ENCODE measurements around the gene JARID2. TPM values are rescaled to one million over a fixed set of nuclear protein-coding genes. Genes with fewer than 3 reads are reported as not detected.

The JARID2 gene
- polyA plus RNA-seq, 3 donors = 29.0 to 36.4 (median 30.9) TPM

GRCh38 chr6:15396808-15397207, 150.9 kb downstream of the JARID2 start:
- DNase-seq (ENCODE audit: extremely low read depth in 1 of 11, low read depth in 9 of 11, low spot score in 4 of 11) = no peak

DNA sequence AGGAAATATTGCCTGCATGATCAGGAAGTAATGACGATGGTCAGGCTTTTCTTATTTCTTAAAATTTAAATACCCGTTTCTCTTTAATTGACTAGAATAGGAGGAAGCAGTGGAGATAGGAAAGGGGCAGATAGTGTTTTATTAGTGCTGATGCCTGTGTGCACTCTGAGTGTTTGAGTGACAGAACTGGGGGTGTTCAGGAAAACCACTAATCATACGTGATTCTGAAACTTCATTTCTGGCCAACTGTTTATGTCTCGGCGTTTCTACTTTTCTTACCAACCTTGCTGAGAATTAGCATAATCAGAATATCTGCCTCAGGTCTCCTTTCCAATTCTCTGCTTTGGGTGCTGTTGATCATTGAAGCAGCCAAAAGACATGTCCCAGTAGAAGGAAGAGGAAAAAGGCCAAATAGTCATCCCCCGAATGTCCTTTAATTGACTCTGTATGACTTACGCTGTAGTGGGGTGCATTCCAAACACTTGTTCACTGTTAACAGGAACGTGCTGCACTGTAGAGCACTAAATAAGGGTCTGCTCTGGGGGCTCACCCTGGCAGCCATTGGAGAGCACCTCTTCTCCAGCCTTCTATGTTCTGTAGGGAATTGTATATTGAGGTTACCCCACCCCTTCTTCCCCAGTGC, 152.9 kb downstream of the JARID2 start:
- no peak for DNase-seq (ENCODE audit: extremely low read depth in 1 of 11, low read depth in 9 of 11, low spot score in 4 of 11)

GRCh38 chr6:15399641-15400470, 154.0 kb downstream of the JARID2 start:
- peak in 10 of 11 donors; percentile 66 to 91 (median 80) for DNase-seq (ENCODE audit: extremely low read depth in 1 of 11, low read depth in 9 of 11, low spot score in 4 of 11)

DNA sequence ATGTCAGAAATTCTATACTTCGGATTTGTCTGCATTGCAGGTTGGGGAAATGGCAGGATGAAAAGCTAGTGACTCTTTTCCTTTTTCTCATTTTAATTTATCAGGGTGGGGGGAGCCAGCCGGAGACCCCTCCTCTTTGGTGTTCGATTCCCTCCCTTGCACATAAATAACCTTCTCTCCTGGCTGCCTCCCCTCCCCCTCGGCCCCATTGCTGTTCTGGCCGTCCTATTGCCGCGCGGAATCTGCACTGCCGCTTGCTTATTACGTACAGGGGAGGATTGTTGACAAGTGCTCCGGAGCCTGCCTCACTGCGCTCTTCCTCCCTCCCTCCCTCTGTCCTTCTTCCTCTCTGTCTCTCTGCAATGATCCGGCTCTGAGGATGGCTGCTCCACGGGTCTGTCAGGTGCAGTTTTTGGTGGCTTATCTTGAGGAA, 154.7 kb downstream of the JARID2 start:
- DNase-seq (ENCODE audit: extremely low read depth in 1 of 11, low read depth in 9 of 11, low spot score in 4 of 11) = peak in 7 of 11 donors; percentile 48 to 68 (median 57)

DNA sequence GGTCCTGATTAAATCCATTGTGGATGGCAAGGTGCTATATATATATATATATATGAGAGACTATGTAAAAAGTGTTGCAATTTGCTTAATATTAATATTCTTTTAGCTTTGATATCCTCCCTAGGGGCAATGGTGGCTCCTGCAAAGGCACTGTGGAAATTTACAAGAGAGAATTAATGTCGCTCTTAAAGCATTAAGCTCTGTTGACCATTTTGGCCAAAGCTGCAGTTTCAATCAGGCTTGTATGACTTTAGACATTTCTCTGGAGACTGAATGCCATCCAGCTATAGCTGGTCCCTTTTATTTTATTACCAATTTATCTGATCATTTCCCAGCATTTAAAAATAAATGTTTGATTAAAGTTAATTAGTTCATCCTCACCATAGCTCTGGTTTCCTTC, 155.3 kb downstream of the JARID2 start:
- DNase-seq (ENCODE audit: extremely low read depth in 1 of 11, low read depth in 9 of 11, low spot score in 4 of 11) = no peak

DNA sequence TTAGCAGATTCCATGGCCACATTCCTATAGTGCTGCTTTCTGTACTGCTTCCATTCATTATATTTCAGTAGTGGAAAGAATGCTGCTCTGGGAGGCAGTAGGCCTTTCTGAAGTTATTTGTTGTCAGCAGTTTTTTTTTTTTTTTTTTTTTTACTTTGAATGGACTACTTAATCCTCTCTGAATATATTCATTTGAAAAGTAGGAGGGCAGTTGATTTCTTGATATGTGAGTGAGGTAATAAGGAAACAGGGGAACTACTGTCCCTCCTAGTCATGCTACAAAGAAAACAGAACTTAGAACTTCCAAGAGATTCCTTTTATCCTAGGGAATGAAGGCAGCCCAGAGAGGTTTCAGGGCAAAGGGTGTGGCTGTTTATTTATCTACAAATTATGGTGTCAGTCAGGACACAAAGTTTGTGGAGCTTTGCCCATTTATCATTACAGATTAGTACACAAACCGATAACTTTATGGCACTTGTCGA, 155.9 kb downstream of the JARID2 start:
- DNase-seq (ENCODE audit: extremely low read depth in 1 of 11, low read depth in 9 of 11, low spot score in 4 of 11) = no peak

- DNase-seq (ENCODE audit: extremely low read depth in 1 of 11, low read depth in 9 of 11, low spot score in 4 of 11) = no peak
These were observed 156.7 kb downstream of the JARID2 start for GRCh38 chr6:15402406-15403045.

- no peak for DNase-seq (ENCODE audit: extremely low read depth in 1 of 11, low read depth in 9 of 11, low spot score in 4 of 11)
These were observed 157.4 kb downstream of the JARID2 start for GRCh38 chr6:15403094-15403755.

DNA sequence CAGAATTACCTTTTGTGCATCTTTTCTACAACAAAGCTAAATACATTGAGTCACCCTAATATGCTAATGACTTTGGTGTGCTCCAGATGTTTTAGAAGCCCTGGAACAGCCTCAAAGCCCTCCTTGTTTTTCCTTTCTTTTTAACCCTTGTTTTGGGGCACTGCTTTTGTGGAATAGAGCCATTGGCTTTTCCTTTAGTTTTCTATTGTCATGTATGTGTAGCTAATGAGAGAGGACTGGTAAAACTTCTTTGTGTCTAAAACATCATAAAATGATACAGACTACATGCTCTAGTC, 158.8 kb downstream of the JARID2 start:
- no peak for DNase-seq (ENCODE audit: extremely low read depth in 1 of 11, low read depth in 9 of 11, low spot score in 4 of 11)

- no peak for DNase-seq (ENCODE audit: extremely low read depth in 1 of 11, low read depth in 9 of 11, low spot score in 4 of 11)
These were observed 159.5 kb downstream of the JARID2 start for GRCh38 chr6:15405129-15406068.

DNA sequence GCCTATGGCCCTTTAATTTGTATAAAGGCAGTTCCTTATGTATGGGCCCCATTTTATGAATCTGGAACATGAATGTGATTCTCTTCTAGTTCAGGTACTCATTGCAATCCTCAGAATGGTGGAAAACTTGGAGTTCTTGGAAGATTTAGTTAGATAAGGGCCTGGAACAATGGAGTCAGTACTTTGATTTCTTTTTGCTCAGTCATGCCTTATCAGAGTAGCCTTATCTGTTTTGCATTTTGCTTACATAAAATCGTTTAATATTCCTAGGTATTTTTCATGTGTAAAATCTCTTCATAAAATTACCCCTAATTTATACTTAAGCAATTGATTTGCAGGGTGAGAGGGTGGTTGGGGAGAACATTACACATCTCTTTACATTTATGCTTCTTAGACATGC, 160.6 kb downstream of the JARID2 start:
- no peak for DNase-seq (ENCODE audit: extremely low read depth in 1 of 11, low read depth in 9 of 11, low spot score in 4 of 11)

DNA sequence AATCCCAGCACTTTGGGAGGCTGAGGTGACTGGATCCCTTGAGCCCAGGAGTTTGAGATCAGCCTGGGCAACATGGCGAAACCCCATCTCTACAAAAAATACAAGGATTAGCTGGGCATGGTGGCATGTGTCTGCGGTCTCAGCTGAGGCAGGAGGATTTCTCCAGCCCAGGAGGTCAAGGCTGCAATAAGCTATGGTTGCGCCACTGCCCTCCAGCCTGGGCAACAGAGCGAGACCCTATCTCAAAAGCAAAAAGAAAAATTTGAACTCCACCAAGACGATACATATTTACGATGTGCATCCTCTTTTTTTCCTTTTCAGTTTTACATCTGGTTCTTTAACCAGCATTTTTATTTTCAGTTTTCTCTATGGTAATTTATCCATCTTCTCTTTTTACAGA, 162.1 kb downstream of the JARID2 start:
- DNase-seq (ENCODE audit: extremely low read depth in 1 of 11, low read depth in 9 of 11, low spot score in 4 of 11) = no peak

DNA sequence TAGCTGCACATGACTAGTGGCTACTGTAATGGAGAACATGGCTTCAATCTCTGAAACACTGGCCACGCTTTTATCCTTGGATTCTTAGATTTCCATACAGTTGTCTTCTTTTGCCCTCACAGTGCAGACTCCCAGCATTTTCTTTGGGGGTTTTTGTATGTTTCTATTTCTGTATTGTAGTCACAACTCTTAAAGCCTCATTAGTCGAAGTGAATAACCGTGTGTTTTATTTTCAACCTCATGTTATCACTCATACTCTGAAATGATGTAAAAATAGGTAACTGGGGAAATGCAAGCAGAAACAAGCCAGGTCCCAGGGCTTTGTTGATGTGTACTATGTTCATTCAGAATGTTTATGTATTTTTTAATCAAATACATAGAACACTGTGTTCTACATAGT, 162.9 kb downstream of the JARID2 start:
- DNase-seq (ENCODE audit: extremely low read depth in 1 of 11, low read depth in 9 of 11, low spot score in 4 of 11) = no peak

DNA sequence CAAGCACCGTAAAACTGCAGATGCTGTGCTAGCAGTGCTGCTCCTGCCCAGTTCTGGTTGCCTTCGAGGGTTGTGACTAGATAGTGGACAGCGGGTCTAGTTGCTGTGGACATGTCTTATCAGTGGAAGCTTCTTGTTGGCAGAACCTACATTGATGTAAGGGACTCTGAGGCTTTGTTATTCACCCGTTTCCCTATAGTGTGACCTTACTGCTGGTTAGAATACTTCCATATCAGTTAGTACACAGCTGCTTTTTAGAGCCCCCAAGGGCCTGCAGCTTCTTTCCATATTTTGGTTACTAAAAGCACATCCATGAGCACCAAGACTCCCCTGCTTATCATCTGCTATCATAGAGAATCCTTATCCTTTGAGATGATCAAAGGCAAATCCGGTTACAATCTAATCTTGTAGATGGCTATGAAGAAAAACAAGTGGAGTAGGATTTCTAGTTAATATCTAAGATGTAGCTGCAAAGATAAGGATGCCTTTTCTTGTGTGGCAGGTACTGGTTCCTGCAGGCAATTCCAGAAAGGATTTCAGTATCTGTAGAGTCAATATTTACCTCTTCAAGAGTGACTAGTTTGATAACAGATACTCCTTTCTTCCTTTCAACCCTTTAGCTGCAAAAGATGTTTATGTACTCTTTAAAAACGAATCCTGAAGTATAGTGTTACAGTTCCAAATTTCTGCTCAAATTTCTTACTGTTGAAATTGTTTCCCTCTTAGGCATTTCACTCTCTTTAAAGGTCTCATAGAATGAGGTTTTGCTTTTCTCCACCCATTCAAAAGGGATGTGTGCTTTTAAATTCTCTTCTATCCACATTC, 163.6 kb downstream of the JARID2 start:
- DNase-seq (ENCODE audit: extremely low read depth in 1 of 11, low read depth in 9 of 11, low spot score in 4 of 11) = no peak

DNA sequence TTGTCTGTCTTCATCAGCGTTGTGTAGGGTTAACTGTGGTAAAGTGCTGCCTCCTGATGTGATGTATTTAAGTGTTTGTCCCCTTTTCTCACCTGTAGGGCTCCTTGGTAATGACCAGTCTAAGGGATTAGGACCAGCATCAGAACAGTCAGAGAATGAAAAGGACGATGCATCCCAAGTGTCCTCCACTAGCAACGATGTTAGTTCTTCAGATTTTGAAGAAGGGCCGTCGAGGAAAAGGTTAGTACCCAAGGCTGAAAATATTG, 164.2 kb downstream of the JARID2 start:
- no peak for DNase-seq (ENCODE audit: extremely low read depth in 1 of 11, low read depth in 9 of 11, low spot score in 4 of 11)

GRCh38 chr6:15410752-15411151, 164.9 kb downstream of the JARID2 start:
- no peak for DNase-seq (ENCODE audit: extremely low read depth in 1 of 11, low read depth in 9 of 11, low spot score in 4 of 11)

GRCh38 chr6:15411766-15412165, 165.9 kb downstream of the JARID2 start:
- DNase-seq (ENCODE audit: extremely low read depth in 1 of 11, low read depth in 9 of 11, low spot score in 4 of 11) = no peak

DNA sequence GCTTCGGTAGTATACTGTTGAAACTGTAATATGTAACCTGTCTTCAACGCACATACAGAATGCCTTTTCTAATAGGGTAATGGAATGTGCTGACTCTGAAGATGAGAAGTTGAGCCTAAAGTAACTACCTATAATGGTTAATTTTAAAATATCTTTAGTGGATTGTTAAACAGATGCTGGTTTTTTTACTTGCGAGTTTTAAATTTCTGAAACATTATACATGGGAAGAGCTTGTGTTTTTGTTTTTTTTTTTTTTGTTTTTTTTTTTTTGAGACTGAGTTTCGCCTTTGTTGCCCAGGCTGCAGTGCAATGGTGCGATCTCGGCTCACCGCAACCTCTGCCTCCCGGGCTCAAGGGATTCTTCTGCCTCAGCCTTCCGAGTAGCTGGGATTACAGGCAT, 166.9 kb downstream of the JARID2 start:
- no peak for DNase-seq (ENCODE audit: extremely low read depth in 1 of 11, low read depth in 9 of 11, low spot score in 4 of 11)
